Kidney (tissue), 14 donors: Measurements from ENCODE around the gene CUBN. TPM values are rescaled to one million over a fixed set of nuclear protein-coding genes. Genes with fewer than 3 reads are reported as not detected.

Source experiments
- DNase-seq, 5 donors: peaks; one replicate each; pipeline ENCODE4 v3.0.0-alpha.2; 2013 to 2020
- FAIRE-seq: peaks from 2 replicates; lab custom pipeline; 2012; peaks lifted over from hg19 to GRCh38; lab: Jason Lieb, UNC
- H3K27ac ChIP-seq, 2 donors: one replicate each; pipeline ENCODE4 v1.7.0; 2013; ENCODE audit warnings: low read depth in 2 of 2, low read length in 2 of 2, inconsistent platforms in 1 of 2
- H3K27me3 ChIP-seq: one replicate; pipeline ENCODE4 v1.7.1; 2013; ENCODE audit warnings: low read length, inconsistent platforms; ENCODE audit not compliant: control insufficient read depth, insufficient read depth
- H3K36me3 ChIP-seq, 3 donors: one replicate each; pipeline versions ENCODE4 v1.7.0 to v1.7.1; 2013; ENCODE audit warnings: low read length in 3 of 3, control low read depth in 1 of 3, inconsistent platforms in 1 of 3; ENCODE audit not compliant: insufficient read depth in 3 of 3, control insufficient read depth in 2 of 3
- H3K4me1 ChIP-seq, 3 donors: one replicate each; pipeline versions ENCODE4 v1.7.0 to v1.7.1; 2013; ENCODE audit warnings: low read length in 3 of 3, inconsistent platforms in 1 of 3, low read depth in 1 of 3; ENCODE audit not compliant: control insufficient read depth in 2 of 3, insufficient read depth in 2 of 3
- H3K4me3 ChIP-seq, 3 donors: one replicate each; pipeline versions ENCODE4 v1.7.0 to v1.8.1; 2013; ENCODE audit warnings: low read length in 3 of 3, control low read depth in 1 of 3, inconsistent platforms in 1 of 3
- H3K9ac ChIP-seq, 3 donors: one replicate each; pipeline versions ENCODE4 v1.7.0 to v1.7.1; 2013; ENCODE audit warnings: low read length in 3 of 3, control low read depth in 1 of 3, inconsistent platforms in 1 of 3
- H3K9me3 ChIP-seq, 3 donors: one replicate each; pipeline versions ENCODE4 v1.7.0 to v1.7.1; 2013; ENCODE audit warnings: low read length in 3 of 3, control low read depth in 1 of 3, inconsistent platforms in 1 of 3; ENCODE audit not compliant: control insufficient read depth in 2 of 3, insufficient read depth in 1 of 3
- CTCF ChIP-seq: IDR thresholded peaks from 3 replicates; pipeline ENCODE4 v1.5.1; 2012; ENCODE audit warnings: mild to moderate bottlenecking, moderate library complexity, borderline replicate concordance; ENCODE audit not compliant: insufficient read depth; ENCODE audit errors: extremely low read depth
- intact Hi-C: fragments of 100-400 bp; cut with DNase I; formaldehyde crosslinking; loops from one replicate; pipeline ENCODE4 v1.11.1; 2022
- polyA plus RNA-seq: library from polyadenylated mRNA; stranded (reverse); fragments of 350-450 nt; fragmentation: Illumina TruSeq; extraction: RNeasy Lipid Tissue Mini Kit (QIAGEN cat#74804); gene quantifications from one replicate; pipeline ENCODE4 v1.2.3, GENCODE V29; 2014; ENCODE audit warnings: low read depth, low replicate concordance; ENCODE audit not compliant: insufficient read depth
- total RNA-seq: library from RNA; stranded (reverse); fragmentation: NEBNext Ultra II Directional; extraction: Animal tissue kit (Norgen Biotek cat#: 25700); gene quantifications from one replicate; pipeline ENCODE4 v1.2.1, GENCODE V29; 2021
- donor health status: control.
- donor health status: control.
- donor health status: control.
- donor health status: control.
- donor health status: control.
- donor health status: DM: yes; HTN: yes; CAD: no.
- donor health status: Normal renal cell carcinoma (clear cell type).

Gene CUBN
- total and polyA plus RNA-seq, 2 donors from 2014 or later: 14.8 to 31.6 TPM

- intact Hi-C loops: no loop called here
Measured at GRCh38 chr10:16814012-16814411, 315.6 kb downstream of the CUBN start.

GRCh38 chr10:16812676-16813075 lies 316.9 kb downstream of the CUBN start:
- no peak for TF ChIP-seq CTCF
- Histone ChIP-seq H3K27me3 (no peaks in the 10 kb centered on the region), H3K36me3 (no peaks in the 10 kb centered on the region), H3K4me1 (peaks cover 0 to 8% (median 3%) of the 10 kb centered on the region in 3 donors), H3K27ac (no peak overlapping the region), H3K9ac (no peak overlapping the region), H3K4me3 (no peak overlapping the region), H3K9me3 (no peaks in the 10 kb centered on the region)
- peak in 1 of 5 donors; percentile 55 for DNase-seq
- no peak for FAIRE-seq
- intact Hi-C loops: no loop called here

More at GRCh38 chr10:16814012-16814411, 315.6 kb downstream of the CUBN start:
- Histone ChIP-seq H3K27me3 (no peaks in the 10 kb centered on the region), H3K9me3 (no peaks in the 10 kb centered on the region), H3K36me3 (no peaks in the 10 kb centered on the region), H3K4me1 (peaks cover 0 to 8% (median 3%) of the 10 kb centered on the region in 3 donors), H3K27ac (no peak overlapping the region), H3K4me3 (no peak overlapping the region), H3K9ac (no peak overlapping the region)
- no peak for FAIRE-seq
- no peak for TF ChIP-seq CTCF
- DNase-seq: no peak

- H3K27me3 ChIP-seq: no peaks in the 10 kb centered on the region
- H3K9ac ChIP-seq: no peak overlapping the region
- DNase-seq (no peak), FAIRE-seq (no peak)
- no peak overlapping the region for H3K4me3 ChIP-seq
- intact Hi-C loops: no loop called here
- no peak for TF ChIP-seq CTCF
- no peak overlapping the region for H3K27ac ChIP-seq
- H3K36me3 ChIP-seq: no peaks in the 10 kb centered on the region
- H3K4me1 ChIP-seq: peaks cover 0 to 7% (median 3%) of the 10 kb centered on the region in 3 donors
- H3K9me3 ChIP-seq: no peaks in the 10 kb centered on the region
Measured at GRCh38 chr10:16811765-16812164, 317.8 kb downstream of the CUBN start.

GRCh38 chr10:16811292-16811691 lies 318.3 kb downstream of the CUBN start:
- DNase-seq (no peak), FAIRE-seq (no peak)
- Histone ChIP-seq H3K36me3 (no peaks in the 10 kb centered on the region), H3K27me3 (no peaks in the 10 kb centered on the region), H3K4me3 (no peak overlapping the region), H3K27ac (no peak overlapping the region), H3K9me3 (no peaks in the 10 kb centered on the region), H3K4me1 (peaks cover 0 to 2% (median 2%) of the 10 kb centered on the region in 3 donors), H3K9ac (no peak overlapping the region)
- no peak for TF ChIP-seq CTCF
- intact Hi-C loops: no loop called here
